Fibroblast of lung (primary cell): ENCODE data around the gene NAA38. TPM values are rescaled to one million over a fixed set of nuclear protein-coding genes. Genes with fewer than 3 reads are reported as not detected.

Experiments used
- DNase-seq, 2 donors: peaks; one replicate each; pipeline versions ENCODE4 v3.0.0 to v3.0.0-alpha.2; 2010; ENCODE audit warnings: low read depth in 2 of 2
- H2AFZ ChIP-seq: 2 replicates; pipeline ENCODE4 v1.5.1; 2012; ENCODE audit warnings: low read length, control low read depth, inconsistent platforms
- H3K27ac ChIP-seq: 2 replicates; pipeline ENCODE4 v1.5.1; 2011; ENCODE audit warnings: low read length, control low read depth; ENCODE audit not compliant: insufficient read depth
- H3K27me3 ChIP-seq: 2 replicates; pipeline ENCODE4 v1.5.1; 2011; ENCODE audit warnings: mild to moderate bottlenecking, low read length; ENCODE audit not compliant: control insufficient read depth, insufficient read depth
- H3K36me3 ChIP-seq: 2 replicates; pipeline ENCODE4 v1.5.1; 2011; ENCODE audit warnings: low read length; ENCODE audit not compliant: control insufficient read depth, insufficient read depth
- H3K4me1 ChIP-seq: 2 replicates; pipeline ENCODE4 v1.5.1; 2011; ENCODE audit warnings: low read length; ENCODE audit not compliant: control insufficient read depth, insufficient read depth; ENCODE audit errors: extremely low read depth
- H3K4me2 ChIP-seq: 2 replicates; pipeline ENCODE4 v1.5.1; 2011; ENCODE audit warnings: low read length, control low read depth; ENCODE audit not compliant: insufficient read depth; ENCODE audit errors: extremely low read depth
- H3K4me3 ChIP-seq, 4 experiments: fragments of 200-600 bp in 1 of 4; sonication (generic) in 1 of 4; replicated peaks in 1 of 4; 2 replicates each; pipeline ENCODE4 v1.5.1; 2011 to 2016; ENCODE audit warnings: low read length in 4 of 4, low read depth in 3 of 4, mild to moderate bottlenecking in 3 of 4, control low read depth in 2 of 4, inconsistent platforms in 1 of 4, mixed read lengths in 1 of 4; ENCODE audit not compliant: insufficient read depth in 1 of 4; ENCODE audit errors: control extremely low read depth in 1 of 4
- H3K79me2 ChIP-seq: 2 replicates; pipeline ENCODE4 v1.5.1; 2012; ENCODE audit warnings: mild to moderate bottlenecking, low read length, inconsistent platforms; ENCODE audit not compliant: control insufficient read depth, insufficient read depth
- H3K9ac ChIP-seq: 2 replicates; pipeline ENCODE4 v1.5.1; 2011; ENCODE audit warnings: mild to moderate bottlenecking, low read length, control low read depth; ENCODE audit not compliant: insufficient read depth
- H3K9me3 ChIP-seq: 2 replicates; pipeline ENCODE4 v1.5.1; 2012; ENCODE audit warnings: low read depth, low read length; ENCODE audit not compliant: control insufficient read depth, insufficient read depth
- H4K20me1 ChIP-seq: 2 replicates; pipeline ENCODE4 v1.5.1; 2011; ENCODE audit warnings: low read length; ENCODE audit not compliant: control insufficient read depth, insufficient read depth; ENCODE audit errors: extremely low read depth
- EZH2 ChIP-seq: IDR thresholded peaks from 2 replicates; pipeline ENCODE4 v1.5.1; 2012; ENCODE audit warnings: low read length, control low read depth, mild to moderate bottlenecking; ENCODE audit errors: missing control alignments
- polyA plus RNA-seq, 2 donors: library from polyadenylated mRNA; depleted of rRNA in 1 of 2; stranded (reverse) in 1 of 2; unstranded in 1 of 2; fragments of >200 nt; gene quantifications; 2 replicates each; pipeline ENCODE4 v1.2.1, GENCODE V29; 2011 to 2012; ENCODE audit warnings: missing spikeins in 1 of 2
- total RNA-seq: library from RNA; depleted of rRNA; stranded (reverse); fragments of >200 nt; gene quantifications from 2 replicates; pipeline ENCODE4 v1.2.1, GENCODE V29; 2014
- TF ChIP-seq, protein P1 (sequence below), 2 donors: IDR thresholded peaks in 1 of 2; conservative IDR thresholded peaks in 1 of 2; 1 replicate in 1 of 2; 2 replicates in 1 of 2; pipeline ENCODE4 v1.5.1; 2011 to 2012; ENCODE audit warnings: low read length in 2 of 2, control low read depth in 1 of 2, inconsistent platforms in 1 of 2, low read depth in 1 of 2, mild to moderate bottlenecking in 1 of 2

NAA38 gene
- total and polyA plus RNA-seq, 2 donors (not counting 1 experiment from before 2014, with no cell fraction given), result 31.0 to 78.9 TPM

DNA sequence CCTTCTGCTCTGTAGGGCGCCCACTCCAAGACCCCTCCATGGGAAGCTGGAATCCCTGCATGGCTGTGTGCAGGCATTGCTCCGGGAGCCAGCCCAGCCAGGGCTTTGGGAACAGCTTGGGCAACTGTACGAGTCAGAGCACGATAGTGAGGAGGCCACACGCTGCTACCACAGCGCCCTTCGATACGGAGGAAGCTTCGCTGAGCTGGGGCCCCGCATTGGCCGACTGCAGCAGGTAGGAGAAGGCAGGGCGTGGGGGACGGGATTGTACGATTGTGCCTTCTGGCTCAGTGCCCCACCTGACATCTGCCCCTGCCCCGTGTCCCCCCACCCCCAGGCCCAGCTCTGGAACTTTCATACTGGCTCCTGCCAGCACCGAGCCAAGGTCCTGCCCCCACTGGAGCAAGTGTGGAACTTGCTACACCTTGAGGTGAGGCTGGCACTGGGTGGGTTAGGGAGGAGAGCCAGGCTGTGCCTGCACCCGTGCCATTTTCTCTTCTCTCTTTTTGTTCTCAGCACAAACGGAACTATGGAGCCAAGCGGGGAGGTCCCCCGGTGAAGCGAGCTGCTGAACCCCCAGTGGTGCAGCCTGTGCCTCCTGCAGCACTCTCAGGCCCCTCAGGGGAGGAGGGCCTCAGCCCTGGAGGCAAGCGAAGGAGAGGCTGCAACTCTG lies 11.2 kb downstream of the NAA38 start:
- no peak for DNase-seq
- H2AFZ ChIP-seq, result no peak overlapping the region
- peaks cover 9% of the 10 kb centered on the region for H3K4me1 ChIP-seq
- peaks cover 31% of the 10 kb centered on the region for H3K36me3 ChIP-seq
- H3K79me2 ChIP-seq, result peaks cover 24% of the 10 kb centered on the region
- H3K4me3 ChIP-seq, result no peak overlapping the region
- no peaks in the 10 kb centered on the region for H3K27me3 ChIP-seq
- no peaks in the 10 kb centered on the region for H3K9me3 ChIP-seq
- no peak overlapping the region for H3K27ac ChIP-seq
- H3K4me2 ChIP-seq, result no peak overlapping the region
- H3K9ac ChIP-seq, result no peak overlapping the region
- no peaks in the 10 kb centered on the region for H4K20me1 ChIP-seq
- no peak for TF ChIP-seq EZH2
- TF ChIP-seq, protein P1, sequence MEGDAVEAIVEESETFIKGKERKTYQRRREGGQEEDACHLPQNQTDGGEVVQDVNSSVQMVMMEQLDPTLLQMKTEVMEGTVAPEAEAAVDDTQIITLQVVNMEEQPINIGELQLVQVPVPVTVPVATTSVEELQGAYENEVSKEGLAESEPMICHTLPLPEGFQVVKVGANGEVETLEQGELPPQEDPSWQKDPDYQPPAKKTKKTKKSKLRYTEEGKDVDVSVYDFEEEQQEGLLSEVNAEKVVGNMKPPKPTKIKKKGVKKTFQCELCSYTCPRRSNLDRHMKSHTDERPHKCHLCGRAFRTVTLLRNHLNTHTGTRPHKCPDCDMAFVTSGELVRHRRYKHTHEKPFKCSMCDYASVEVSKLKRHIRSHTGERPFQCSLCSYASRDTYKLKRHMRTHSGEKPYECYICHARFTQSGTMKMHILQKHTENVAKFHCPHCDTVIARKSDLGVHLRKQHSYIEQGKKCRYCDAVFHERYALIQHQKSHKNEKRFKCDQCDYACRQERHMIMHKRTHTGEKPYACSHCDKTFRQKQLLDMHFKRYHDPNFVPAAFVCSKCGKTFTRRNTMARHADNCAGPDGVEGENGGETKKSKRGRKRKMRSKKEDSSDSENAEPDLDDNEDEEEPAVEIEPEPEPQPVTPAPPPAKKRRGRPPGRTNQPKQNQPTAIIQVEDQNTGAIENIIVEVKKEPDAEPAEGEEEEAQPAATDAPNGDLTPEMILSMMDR (conservative IDR thresholded peaks at IDR 0.05 in 1 of 2, IDR thresholded peaks at IDR 0.05 in 1 of 2; ENCODE audit: low read depth in 1 of 2, low read length in 2 of 2), result no peak

DNA sequence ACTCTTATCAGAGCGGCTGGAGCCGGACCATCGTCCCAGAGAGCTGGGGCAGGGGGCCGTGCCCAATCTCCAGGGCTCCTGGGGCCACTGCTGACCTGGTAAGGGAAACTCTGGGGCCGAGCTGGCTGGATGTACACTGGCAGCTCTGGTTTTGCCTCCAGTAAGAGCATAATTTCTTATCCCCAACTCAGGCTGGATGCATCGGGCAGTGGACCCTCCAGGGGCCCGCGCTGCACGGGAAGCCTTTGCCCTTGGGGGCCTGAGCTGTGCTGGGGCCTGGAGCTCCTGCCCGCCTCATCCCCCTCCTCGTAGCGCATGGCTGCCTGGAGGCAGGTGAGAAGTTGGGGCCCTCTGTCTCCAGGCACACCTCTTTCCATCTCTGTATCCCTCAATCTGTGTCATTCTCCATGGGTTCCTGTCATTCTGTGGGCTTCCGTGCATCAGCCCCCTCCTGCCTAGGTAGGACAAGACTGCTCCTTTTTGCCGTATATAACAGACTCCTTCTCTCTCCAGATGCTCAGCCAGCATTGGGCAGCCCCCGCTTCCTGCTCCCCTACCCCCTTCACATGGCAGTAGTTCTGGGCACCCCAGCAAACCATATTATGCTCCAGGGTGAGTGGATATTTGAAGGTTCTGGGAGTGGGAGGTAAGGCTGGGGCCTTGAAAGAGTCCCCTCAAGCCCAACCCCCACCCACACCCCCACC lies 11.8 kb downstream of the NAA38 start:
- TF ChIP-seq, protein P1 (conservative IDR thresholded peaks at IDR 0.05 in 1 of 2, IDR thresholded peaks at IDR 0.05 in 1 of 2; ENCODE audit: low read depth in 1 of 2, low read length in 2 of 2), result no peak
- TF ChIP-seq EZH2, result no peak
- Histone ChIP-seq H3K36me3 (peaks cover 27% of the 10 kb centered on the region), H3K79me2 (peaks cover 28% of the 10 kb centered on the region), H3K4me1 (peaks cover 14% of the 10 kb centered on the region), H2AFZ (no peak overlapping the region), H3K4me2 (peak overlapping the region; percentile 99), H3K4me3 (peak overlapping the region; percentile 10 to 92 (median 56)), H3K9me3 (no peaks in the 10 kb centered on the region), H3K27ac (peak overlapping the region; percentile 100), H3K27me3 (no peaks in the 10 kb centered on the region), H3K9ac (peak overlapping the region; percentile 60), H4K20me1 (no peaks in the 10 kb centered on the region)
- DNase-seq, result no peak

DNA sequence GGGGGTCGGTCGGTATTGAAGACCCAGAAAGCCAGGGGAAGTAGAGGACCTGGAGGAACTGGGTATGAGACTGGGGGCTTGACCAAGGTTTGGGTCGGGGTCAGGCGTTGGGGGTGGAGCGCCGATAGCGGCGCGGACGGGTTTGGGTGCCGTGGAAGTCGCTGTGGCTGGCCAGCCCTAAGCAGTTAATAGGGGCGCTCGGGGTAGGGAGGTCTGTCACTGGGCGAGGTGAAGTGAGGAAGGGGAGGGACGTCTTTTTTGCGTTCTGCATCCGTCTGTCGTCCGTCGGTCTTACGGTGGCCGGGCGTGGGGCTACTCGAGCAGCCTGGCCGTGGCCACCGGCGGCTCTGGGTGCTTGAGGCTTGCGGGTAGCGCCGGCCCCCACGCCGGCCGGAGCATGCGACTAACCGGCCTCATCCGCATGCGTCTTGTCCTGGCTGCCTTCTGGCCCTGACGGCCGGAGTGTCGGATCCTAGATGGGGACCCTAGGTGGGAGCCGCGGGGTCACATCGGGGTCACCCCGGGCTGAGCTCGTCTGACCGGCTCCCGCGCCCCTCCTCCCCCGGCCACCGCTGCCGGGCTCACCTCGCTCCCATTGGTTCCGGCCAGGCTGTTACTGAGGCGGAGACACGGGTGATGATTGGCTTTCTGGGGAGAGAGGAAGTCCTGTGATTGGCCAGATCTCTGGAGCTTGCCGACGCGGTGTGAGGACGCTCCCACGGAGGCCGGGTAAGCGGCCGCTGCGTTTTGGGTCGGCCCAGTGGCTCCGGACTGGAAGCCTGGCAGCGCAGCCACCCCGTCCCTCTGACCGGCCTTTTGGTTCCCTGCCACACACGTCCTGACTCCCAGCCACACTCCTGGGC lies 12.8 kb downstream of the NAA38 start:
- H4K20me1 ChIP-seq, result no peaks in the 10 kb centered on the region
- H3K27me3 ChIP-seq, result no peaks in the 10 kb centered on the region
- DNase-seq, result peak; percentile 94
- peak overlapping the region; percentile 100 for H3K27ac ChIP-seq
- peak overlapping the region; percentile 84 to 92 (median 87) for H3K4me3 ChIP-seq
- peak overlapping the region; percentile 98 for H3K9ac ChIP-seq
- H2AFZ ChIP-seq, result no peak overlapping the region
- TF ChIP-seq EZH2, result no peak
- TF ChIP-seq, protein P1 (conservative IDR thresholded peaks at IDR 0.05 in 1 of 2, IDR thresholded peaks at IDR 0.05 in 1 of 2; ENCODE audit: low read depth in 1 of 2, low read length in 2 of 2), result no peak
- peaks cover 30% of the 10 kb centered on the region for H3K36me3 ChIP-seq
- no peaks in the 10 kb centered on the region for H3K9me3 ChIP-seq
- H3K4me1 ChIP-seq, result peaks cover 18% of the 10 kb centered on the region
- H3K79me2 ChIP-seq, result peaks cover 36% of the 10 kb centered on the region
- peak overlapping the region; percentile 99 for H3K4me2 ChIP-seq
